NCI-H2227 (cell line): Measurements from ENCODE around the gene DCAF17.

Source experiments
- DNase-seq: peaks from one replicate; lab custom pipeline; 2025; ENCODE audit not compliant: unreplicated experiment; lab: John Stamatoyannopoulos, UW

The DCAF17 gene

DNA sequence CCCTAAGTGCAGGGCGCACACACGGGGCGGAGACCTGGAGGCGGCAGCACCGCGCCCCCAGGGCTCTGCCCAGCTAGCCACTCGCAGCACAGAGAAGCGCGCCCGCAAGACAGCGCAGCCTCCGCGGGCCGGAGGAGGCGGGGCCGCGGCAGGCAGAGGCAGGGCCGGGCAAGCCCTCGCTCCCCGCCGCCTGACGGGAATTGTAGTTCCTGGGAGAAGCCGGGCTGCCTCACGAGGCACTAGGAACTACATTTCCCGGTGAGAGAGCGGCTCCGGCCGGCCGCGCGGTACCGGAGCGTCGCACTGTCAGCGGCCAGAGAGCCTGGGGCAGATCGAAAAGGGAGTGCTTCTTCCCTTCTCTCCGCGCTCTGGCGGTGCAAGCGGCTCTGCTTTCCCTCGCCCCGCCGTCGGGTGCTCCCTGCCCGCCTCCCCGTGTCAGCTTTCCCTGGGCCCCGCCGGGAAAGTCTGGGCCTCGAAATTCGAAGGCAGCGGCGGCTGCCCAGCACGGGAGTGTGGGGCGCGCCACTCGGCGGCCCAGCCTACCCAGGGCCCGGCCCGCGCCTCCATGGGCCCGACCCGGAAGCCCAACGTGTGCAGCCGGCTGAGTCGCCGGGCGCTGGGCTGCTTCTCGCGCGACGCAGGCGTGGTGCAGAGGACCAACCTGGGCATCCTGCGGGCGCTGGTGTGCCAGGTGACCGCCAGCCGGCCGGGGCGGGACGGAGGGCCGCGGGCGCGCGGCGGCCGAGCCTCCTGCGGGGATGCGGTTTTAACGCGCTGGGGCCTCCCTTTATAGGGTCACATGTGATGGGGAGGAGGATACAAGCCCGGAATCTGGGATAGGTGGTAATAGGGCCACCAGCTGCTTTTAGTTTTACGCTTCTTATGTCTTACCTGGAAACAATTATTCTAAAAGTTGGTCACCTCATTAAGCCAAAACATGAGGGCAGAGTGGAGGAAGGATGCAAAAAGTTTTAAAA is at the start of gene DCAF17:
Gene DCAF17 (plus strand): TSS at position 214 of the 977 bp plus-strand sequence. CDS start 352 bp downstream, at position 566.
- peak; percentile 99 for DNase-seq

GRCh38 chr2:171386627-171387026 is 47.4 kb upstream of the DCAF17 start:
- DNase-seq: no peak

DNA sequence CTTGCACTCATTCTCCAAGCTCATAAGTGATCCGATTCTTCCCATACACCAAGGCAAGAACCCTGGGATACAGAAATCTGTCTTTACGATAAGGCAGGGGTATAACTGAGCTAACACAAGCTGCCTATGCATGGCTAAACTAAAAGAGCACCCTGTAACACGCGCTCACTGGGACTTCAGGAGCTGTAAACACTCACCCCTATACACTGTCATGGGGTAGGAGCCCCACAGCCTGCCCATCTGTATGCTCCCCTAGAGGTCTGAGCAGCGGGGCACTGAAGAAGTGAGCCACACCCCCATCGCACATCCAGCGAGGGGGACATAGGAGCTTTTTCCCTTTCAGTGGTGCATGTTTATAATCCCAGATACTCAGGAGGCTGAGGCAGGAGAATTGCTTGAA is 47.0 kb upstream of the DCAF17 start:
- no peak for DNase-seq

GRCh38 chr2:171389325-171389724 is 44.7 kb upstream of the DCAF17 start:
- DNase-seq: no peak

- DNase-seq: no peak
Observed at GRCh38 chr2:171389780-171390179, 44.2 kb upstream of the DCAF17 start.

DNA sequence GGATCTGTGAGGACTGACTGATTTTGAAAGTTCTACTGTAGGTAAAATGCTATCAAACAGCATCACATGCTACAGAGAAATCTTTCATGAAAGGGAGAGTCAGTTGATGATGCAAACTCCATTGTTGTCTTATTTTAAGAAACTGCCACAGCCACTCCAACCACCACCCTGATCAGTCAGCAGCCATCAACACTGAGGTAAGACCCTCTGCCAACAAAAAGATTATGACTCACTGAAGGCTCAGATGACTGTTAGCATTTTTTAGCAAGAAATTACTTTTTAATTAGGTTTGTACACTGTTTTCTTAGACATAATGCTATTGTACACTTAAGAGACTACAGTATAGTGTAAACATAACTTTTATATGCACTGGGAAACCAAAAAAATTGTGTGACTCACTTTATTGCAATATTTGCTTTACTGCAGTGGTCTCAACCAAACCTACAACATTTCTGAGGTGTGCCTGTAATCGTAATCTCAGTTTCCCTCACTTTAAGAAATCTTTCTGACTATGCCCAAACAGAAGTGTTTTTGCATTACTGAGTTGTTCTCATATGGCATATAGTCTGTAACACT is 43.0 kb upstream of the DCAF17 start:
- no peak for DNase-seq

GRCh38 chr2:171391532-171391931 is 42.5 kb upstream of the DCAF17 start:
- no peak for DNase-seq

- DNase-seq: no peak
Observed at GRCh38 chr2:171393487-171393886, 40.5 kb upstream of the DCAF17 start.

DNA sequence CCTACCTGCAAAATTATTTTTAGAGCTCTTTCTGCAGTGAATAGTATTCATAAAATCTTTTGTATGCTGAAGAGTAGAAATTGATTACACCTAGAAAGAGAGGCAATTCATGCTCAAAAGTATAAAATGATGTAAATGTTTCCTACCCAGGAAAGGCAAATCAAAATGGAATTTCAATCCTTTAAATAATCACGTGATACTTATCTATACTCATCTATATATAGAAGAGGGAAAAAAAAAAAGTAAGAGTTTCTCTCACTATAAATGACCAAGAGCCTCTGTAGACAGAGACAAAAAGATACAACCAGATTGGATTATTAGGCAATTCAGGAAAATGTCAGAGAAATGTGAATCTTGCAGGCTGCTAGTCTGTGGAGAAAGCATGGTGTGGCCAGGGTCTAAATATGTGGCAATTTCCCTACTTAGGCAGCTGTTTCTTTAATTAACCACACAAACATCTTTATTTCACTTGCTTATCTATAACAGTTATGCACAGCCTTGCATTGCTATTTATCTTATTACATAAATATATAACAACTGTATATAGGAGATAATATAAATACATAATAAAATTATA is 39.8 kb upstream of the DCAF17 start:
- DNase-seq: no peak

DNA sequence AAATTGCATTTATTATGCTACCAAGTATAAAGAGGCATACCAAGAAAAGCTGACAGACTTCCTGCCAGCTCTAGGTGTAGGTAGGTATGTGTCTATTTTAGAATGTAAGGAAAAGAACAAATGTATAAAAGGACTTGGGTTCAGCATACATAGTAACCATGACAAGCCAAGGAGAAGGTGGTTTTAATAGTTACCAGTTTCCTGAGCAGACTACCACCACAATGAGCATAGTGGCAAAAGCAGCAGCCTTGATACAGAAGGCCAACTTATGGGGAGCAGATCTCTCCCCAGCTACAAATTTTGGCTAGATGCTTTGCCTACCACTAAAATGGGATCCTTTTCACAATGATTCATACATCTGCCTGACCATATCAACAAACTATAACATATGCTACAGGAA is 34.7 kb upstream of the DCAF17 start:
- no peak for DNase-seq

DNA sequence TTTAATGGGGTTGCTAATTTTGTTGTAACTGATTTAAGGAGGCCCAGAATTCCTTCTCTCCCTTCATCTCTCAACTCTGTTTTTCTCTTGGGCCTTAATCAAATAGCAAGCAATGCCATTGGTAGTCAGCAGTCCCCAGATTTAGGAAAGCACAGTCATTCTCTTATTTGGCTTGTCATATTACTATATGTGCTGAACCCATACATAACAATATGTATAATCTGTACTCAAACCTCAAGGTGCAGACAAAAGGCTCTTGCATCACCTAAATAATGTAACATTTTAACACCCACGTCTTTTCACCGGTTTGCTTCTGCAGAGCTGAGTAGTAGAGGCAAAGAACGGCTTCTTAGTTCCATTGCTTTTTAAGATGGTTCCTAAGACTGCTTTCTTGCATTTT is 33.6 kb upstream of the DCAF17 start:
- no peak for DNase-seq

GRCh38 chr2:171401947-171402346 is 32.1 kb upstream of the DCAF17 start:
- DNase-seq: no peak

GRCh38 chr2:171402906-171403580 is 31.0 kb upstream of the DCAF17 start:
- no peak for DNase-seq

- DNase-seq: no peak
Observed at GRCh38 chr2:171404261-171404660, 29.8 kb upstream of the DCAF17 start.

GRCh38 chr2:171404719-171405118 is 29.3 kb upstream of the DCAF17 start:
- no peak for DNase-seq

- DNase-seq: no peak
Observed at GRCh38 chr2:171405546-171405945, 28.5 kb upstream of the DCAF17 start.

GRCh38 chr2:171406044-171406443 is 28.0 kb upstream of the DCAF17 start:
- DNase-seq: no peak

- no peak for DNase-seq
Observed at GRCh38 chr2:171407030-171407675, 26.9 kb upstream of the DCAF17 start.

DNA sequence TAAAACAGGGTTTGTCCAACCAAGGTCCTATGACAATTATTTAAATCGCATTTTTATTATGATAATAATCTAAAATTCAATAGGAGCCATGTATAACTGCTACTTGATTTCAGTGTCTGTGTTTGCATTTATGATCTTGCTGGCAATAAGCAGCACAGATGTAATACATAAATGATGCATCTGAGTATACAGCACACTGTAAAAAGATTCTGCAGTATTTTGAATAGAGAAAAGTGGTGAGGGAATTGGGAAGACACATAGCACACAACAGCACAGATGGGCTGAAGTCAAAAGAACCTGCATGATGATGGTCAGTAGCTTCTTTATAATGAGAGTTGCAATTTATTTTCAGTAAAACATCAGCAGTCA is 26.4 kb upstream of the DCAF17 start:
- no peak for DNase-seq

- peak; percentile 56 for DNase-seq
Observed at GRCh38 chr2:171409436-171409971, 24.5 kb upstream of the DCAF17 start.

DNA sequence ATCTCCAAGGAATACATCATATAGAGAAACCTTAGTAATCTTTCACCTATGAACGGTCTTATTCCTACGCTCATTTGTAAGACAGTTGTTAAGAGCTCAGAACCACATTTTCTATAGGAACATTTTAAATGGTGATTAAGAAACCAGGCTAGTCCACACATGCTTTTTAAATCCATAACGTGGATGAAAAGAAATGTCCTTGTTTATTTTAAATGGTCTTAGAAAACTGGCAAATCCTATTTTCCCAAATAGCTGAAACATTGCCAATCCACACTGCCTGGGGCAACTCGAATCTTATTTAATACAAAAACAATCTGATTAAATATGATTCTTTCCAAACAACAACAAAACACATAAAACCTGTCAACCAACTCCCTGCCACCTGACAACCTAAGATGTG is 23.9 kb upstream of the DCAF17 start:
- DNase-seq: no peak
